HCT116 (cell line): ENCODE results near the gene TOX2. TPM values are rescaled to one million over a fixed set of nuclear protein-coding genes. Genes with fewer than 3 reads are reported as not detected.

Experiments used
- ATAC-seq: fragments of 200-7000 bp; cut with Tn5 transposase; 2 replicates; pipeline ENCODE4 v1.9.1; 2020; ENCODE audit warnings: mild to moderate bottlenecking, moderate library complexity
- BruUV-seq: library from RNA; stranded (reverse); fragments of 400-500 nt; replicated peaks from 2 replicates; lab custom pipeline; 2021; lab: Mats Ljungman, UMichigan
- CTCF ChIA-PET: fragments of 300-600 bp; sonication (Branson Sonifier 250); formaldehyde crosslinking; loops from one replicate; lab custom pipeline; 2021; ENCODE audit warnings: antibody characterized with exemption; lab: Charles Lee
- POLR2A ChIA-PET: fragments of 300-600, 350-600 bp; sonication (Branson Sonifier 250); formaldehyde crosslinking; loops from one replicate; lab custom pipeline; 2021; ENCODE audit warnings: antibody characterized with exemption; lab: Charles Lee
- RAD21 ChIA-PET, 2 experiments: fragments of 300-600 bp; sonication (Branson Sonifier 250); formaldehyde crosslinking; loops; one replicate each; lab custom pipeline; 2023; ENCODE audit warnings: low total read pairs in 2 of 2; ENCODE audit not compliant: uncharacterized antibody in 2 of 2, unreplicated experiment in 2 of 2, low non-redundant PET in 1 of 2; lab: Charles Lee
- DNase-seq: peaks from one replicate; pipeline ENCODE4 v3.0.0-alpha.2; 2010; ENCODE audit warnings: low read depth, low spot score
- H2AFZ ChIP-seq: fragments of 200-600 bp; shearing (Covaris generic), sonication (generic); 2 replicates; pipeline ENCODE4 v1.6.1; 2017; ENCODE audit warnings: low read depth, mixed run types, mixed read lengths, antibody characterized with exemption, low read length; ENCODE audit not compliant: poor library complexity, severe bottlenecking
- H3K27ac ChIP-seq: 2 replicates; pipeline ENCODE4 v1.5.1; 2012; ENCODE audit warnings: low read depth, low read length
- H3K27me3 ChIP-seq: fragments of 200-600 bp; sonication (generic); 2 replicates; pipeline ENCODE4 v1.6.1; 2016; ENCODE audit warnings: mixed run types, low read length, mixed read lengths; ENCODE audit not compliant: insufficient read depth
- H3K36me3 ChIP-seq, 2 experiments: fragments of 200-500 bp in 1 of 2; fragments of 200-600 bp in 1 of 2; sonication (Bioruptor generic) in 1 of 2; sonication (generic) in 1 of 2; 2 replicates each; pipeline versions ENCODE4 v1.5.1 to v1.6.1; 2014 to 2016; ENCODE audit warnings: low read length in 2 of 2, inconsistent platforms in 1 of 2, mixed read lengths in 1 of 2, mixed run types in 1 of 2; ENCODE audit not compliant: insufficient read depth in 2 of 2, control insufficient read depth in 1 of 2
- H3K4me1 ChIP-seq, 2 experiments: fragments of 200-600 bp in 1 of 2; sonication (generic) in 1 of 2; 2 replicates each; pipeline versions ENCODE4 v1.5.1 to v1.6.1; 2012 to 2017; ENCODE audit warnings: low read length in 2 of 2, inconsistent platforms in 1 of 2, mild to moderate bottlenecking in 1 of 2, mixed read lengths in 1 of 2, mixed run types in 1 of 2, moderate library complexity in 1 of 2; ENCODE audit not compliant: insufficient read depth in 2 of 2, control insufficient read depth in 1 of 2
- H3K4me2 ChIP-seq: fragments of 200-600 bp; sonication (generic); 2 replicates; pipeline ENCODE4 v1.6.1; 2017; ENCODE audit warnings: mixed run types, low read length, mixed read lengths
- H3K4me3 ChIP-seq, 2 experiments: fragments of 200-600 bp in 1 of 2; sonication (generic) in 1 of 2; replicated peaks in 1 of 2; 2 replicates each; pipeline ENCODE4 v1.5.1; 2011 to 2016; ENCODE audit warnings: low read length in 2 of 2, control low read depth in 1 of 2, low read depth in 1 of 2, mild to moderate bottlenecking in 1 of 2, mixed read lengths in 1 of 2, mixed run types in 1 of 2
- H3K79me2 ChIP-seq: fragments of 200-600 bp; sonication (generic); 2 replicates; pipeline ENCODE4 v1.6.1; 2017; ENCODE audit warnings: mild to moderate bottlenecking, mixed run types, low read length, moderate library complexity, mixed read lengths; ENCODE audit not compliant: insufficient read depth
- H3K9ac ChIP-seq: fragments of 200-600 bp; sonication (generic); 2 replicates; pipeline ENCODE4 v1.6.1; 2016; ENCODE audit warnings: low read length, mixed read lengths
- H3K9me2 ChIP-seq: fragments of 200-600 bp; sonication (generic), shearing (Covaris generic); 2 replicates; pipeline ENCODE4 v1.6.1; 2017; ENCODE audit warnings: mixed run types, mild to moderate bottlenecking, moderate library complexity; ENCODE audit not compliant: insufficient read depth
- H3K9me3 ChIP-seq, 2 experiments: fragments of 200-500 bp in 1 of 2; fragments of 200-600 bp in 1 of 2; sonication (Bioruptor generic) in 1 of 2; sonication (generic) in 1 of 2; 2 replicates each; pipeline ENCODE4 v1.6.1; 2014 to 2017; ENCODE audit warnings: low read length in 2 of 2, mixed read lengths in 2 of 2, inconsistent platforms in 1 of 2, low read depth in 1 of 2, mild to moderate bottlenecking in 1 of 2, mixed run types in 1 of 2, moderate library complexity in 1 of 2; ENCODE audit not compliant: control insufficient read depth in 1 of 2, insufficient read depth in 1 of 2
- H4K20me1 ChIP-seq: fragments of 200-600 bp; sonication (generic), shearing (Covaris generic); 2 replicates; pipeline ENCODE4 v1.6.1; 2017; ENCODE audit warnings: mixed run types, mild to moderate bottlenecking, moderate library complexity; ENCODE audit not compliant: insufficient read depth
- CBX3 ChIP-seq: IDR thresholded peaks from 2 replicates; pipeline ENCODE4 v1.6.1; 2012; ENCODE audit warnings: low read depth
- EGR1 ChIP-seq: IDR thresholded peaks from 2 replicates; pipeline ENCODE4 v1.6.1; 2012; ENCODE audit warnings: low read depth
- ELF1 ChIP-seq: IDR thresholded peaks from 2 replicates; pipeline ENCODE4 v1.6.1; 2012; ENCODE audit warnings: low read depth, borderline replicate concordance
- EZH2phosphoT487 ChIP-seq: fragments of 200-600 bp; IDR thresholded peaks from 2 replicates; pipeline ENCODE4 v1.6.1; 2018; ENCODE audit warnings: antibody characterized with exemption, borderline replicate concordance
- JUND ChIP-seq: IDR thresholded peaks from 2 replicates; pipeline ENCODE4 v1.6.1; 2012
- POLR2AphosphoS5 ChIP-seq: IDR thresholded peaks from 2 replicates; pipeline ENCODE4 v1.6.1; 2011; ENCODE audit warnings: mild to moderate bottlenecking, low read depth, low read length, moderate library complexity
- RAD21 ChIP-seq: IDR thresholded peaks from 2 replicates; pipeline ENCODE4 v1.6.1; 2012; ENCODE audit warnings: low read depth, mild to moderate bottlenecking
- SRF ChIP-seq: IDR thresholded peaks from 2 replicates; pipeline ENCODE4 v1.6.1; 2012; ENCODE audit warnings: low read depth
- YY1 ChIP-seq: IDR thresholded peaks from 2 replicates; pipeline ENCODE4 v1.6.1; 2011; ENCODE audit warnings: low read length, low read depth, moderate library complexity, mild to moderate bottlenecking; ENCODE audit not compliant: insufficient replicate concordance; ENCODE audit errors: extremely low read depth
- ZFX ChIP-seq: fragments of 450-650 bp; IDR thresholded peaks from 2 replicates; pipeline ENCODE4 v1.6.1; 2017
- ZNF274 ChIP-seq: fragments of 200-500 bp; sonication (Bioruptor generic); IDR thresholded peaks from 2 replicates; pipeline ENCODE4 v1.6.1; 2014; ENCODE audit warnings: mild to moderate bottlenecking, low read depth, low read length, inconsistent platforms
- intact Hi-C: fragments of 100-400 bp; cut with micrococcal nuclease; formaldehyde crosslinking; loops from 2 replicates; pipeline ENCODE4 v1.10.0; 2022
- total RNA-seq: library from RNA; stranded (reverse); gene quantifications from one replicate; pipeline ENCODE4 v1.2.1, GENCODE V29; 2021; ENCODE audit not compliant: unreplicated experiment
- TF ChIP-seq, protein P1 (sequence below): IDR thresholded peaks from 2 replicates; pipeline ENCODE4 v1.6.1; 2011; ENCODE audit warnings: mild to moderate bottlenecking, low read length, moderate library complexity; ENCODE audit not compliant: insufficient replicate concordance; ENCODE audit errors: extremely low read depth
- TF ChIP-seq, protein P2 (sequence below): IDR thresholded peaks from 2 replicates; pipeline ENCODE4 v1.6.1; 2012; ENCODE audit warnings: low read depth

Gene TOX2
- total RNA-seq, 1 experiment from 2014 or later: 39.6 TPM

DNA sequence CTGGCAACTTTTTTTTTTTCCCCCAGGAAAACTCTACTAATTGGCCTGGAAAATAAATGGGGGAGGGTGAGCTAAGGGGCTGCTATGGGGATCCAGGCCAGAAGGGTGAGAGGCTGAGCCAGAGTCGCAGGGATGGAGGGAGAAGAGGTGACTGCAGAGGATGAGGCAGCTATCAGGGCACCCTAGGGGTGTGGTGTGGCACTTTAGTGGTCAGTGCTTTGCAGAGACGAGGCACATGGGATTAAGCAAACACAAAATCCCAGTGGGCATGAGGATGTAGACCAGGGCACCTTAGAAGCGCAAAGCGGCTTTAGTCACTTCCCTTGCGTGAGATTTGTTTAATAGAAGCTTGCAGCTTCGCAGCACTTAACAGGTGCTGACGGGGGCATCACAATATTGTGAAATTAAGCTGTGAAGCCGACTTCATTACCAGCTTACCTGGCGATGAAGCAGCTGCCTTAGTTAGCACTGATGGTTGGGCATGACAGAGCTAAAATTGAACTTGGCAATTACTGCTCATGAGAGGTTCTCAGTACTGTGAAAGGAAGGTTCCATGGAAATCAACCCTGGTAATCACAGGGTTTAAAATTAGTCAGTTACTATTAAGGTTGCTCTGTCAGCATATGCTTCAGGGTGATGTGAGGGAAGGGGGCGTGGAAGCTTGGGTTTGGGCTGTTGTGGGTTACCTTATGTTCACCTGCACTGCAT, 26.0 kb downstream of the TOX2 start:
- ChIA-PET POLR2A (no interaction called here), CTCF (interaction anchor here (1.4 kb wide), 1 partner anchor 11 kb away, joined by 3 read pairs; no protein-coding TSS in a partner anchor)
- peaks cover 56 to 68% of the 10 kb centered on the region in 2 experiments for H3K4me1 ChIP-seq

More for the DNA sequence above, 26.0 kb downstream of the TOX2 start:
- H3K4me3 ChIP-seq: no peak overlapping the region
- H2AFZ ChIP-seq: no peak overlapping the region
- DNase-seq (no peak), ATAC-seq (no peak)
- no peaks in the 10 kb centered on the region for H3K36me3 ChIP-seq
- BruUV-seq: no TSS peak
- peaks cover 18% of the 10 kb centered on the region; the same call in 1 of the 2 replicates for H3K79me2 ChIP-seq
- no peak overlapping the region for H3K9ac ChIP-seq
- H3K9me2 ChIP-seq: no peaks in the 10 kb centered on the region
- no peaks in the 10 kb centered on the region for H3K9me3 ChIP-seq
- intact Hi-C loops: no loop called here
- RAD21 ChIA-PET: no interaction called here
- no peak for TF ChIP-seq EZH2phosphoT487
- TF ChIP-seq RAD21: no peak
- TF ChIP-seq ZFX: no peak
- TF ChIP-seq, protein P1, sequence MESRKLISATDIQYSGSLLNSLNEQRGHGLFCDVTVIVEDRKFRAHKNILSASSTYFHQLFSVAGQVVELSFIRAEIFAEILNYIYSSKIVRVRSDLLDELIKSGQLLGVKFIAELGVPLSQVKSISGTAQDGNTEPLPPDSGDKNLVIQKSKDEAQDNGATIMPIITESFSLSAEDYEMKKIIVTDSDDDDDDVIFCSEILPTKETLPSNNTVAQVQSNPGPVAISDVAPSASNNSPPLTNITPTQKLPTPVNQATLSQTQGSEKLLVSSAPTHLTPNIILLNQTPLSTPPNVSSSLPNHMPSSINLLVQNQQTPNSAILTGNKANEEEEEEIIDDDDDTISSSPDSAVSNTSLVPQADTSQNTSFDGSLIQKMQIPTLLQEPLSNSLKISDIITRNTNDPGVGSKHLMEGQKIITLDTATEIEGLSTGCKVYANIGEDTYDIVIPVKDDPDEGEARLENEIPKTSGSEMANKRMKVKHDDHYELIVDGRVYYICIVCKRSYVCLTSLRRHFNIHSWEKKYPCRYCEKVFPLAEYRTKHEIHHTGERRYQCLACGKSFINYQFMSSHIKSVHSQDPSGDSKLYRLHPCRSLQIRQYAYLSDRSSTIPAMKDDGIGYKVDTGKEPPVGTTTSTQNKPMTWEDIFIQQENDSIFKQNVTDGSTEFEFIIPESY: no peak
- no peak for TF ChIP-seq SRF
- TF ChIP-seq JUND: no peak
- TF ChIP-seq, protein P2, sequence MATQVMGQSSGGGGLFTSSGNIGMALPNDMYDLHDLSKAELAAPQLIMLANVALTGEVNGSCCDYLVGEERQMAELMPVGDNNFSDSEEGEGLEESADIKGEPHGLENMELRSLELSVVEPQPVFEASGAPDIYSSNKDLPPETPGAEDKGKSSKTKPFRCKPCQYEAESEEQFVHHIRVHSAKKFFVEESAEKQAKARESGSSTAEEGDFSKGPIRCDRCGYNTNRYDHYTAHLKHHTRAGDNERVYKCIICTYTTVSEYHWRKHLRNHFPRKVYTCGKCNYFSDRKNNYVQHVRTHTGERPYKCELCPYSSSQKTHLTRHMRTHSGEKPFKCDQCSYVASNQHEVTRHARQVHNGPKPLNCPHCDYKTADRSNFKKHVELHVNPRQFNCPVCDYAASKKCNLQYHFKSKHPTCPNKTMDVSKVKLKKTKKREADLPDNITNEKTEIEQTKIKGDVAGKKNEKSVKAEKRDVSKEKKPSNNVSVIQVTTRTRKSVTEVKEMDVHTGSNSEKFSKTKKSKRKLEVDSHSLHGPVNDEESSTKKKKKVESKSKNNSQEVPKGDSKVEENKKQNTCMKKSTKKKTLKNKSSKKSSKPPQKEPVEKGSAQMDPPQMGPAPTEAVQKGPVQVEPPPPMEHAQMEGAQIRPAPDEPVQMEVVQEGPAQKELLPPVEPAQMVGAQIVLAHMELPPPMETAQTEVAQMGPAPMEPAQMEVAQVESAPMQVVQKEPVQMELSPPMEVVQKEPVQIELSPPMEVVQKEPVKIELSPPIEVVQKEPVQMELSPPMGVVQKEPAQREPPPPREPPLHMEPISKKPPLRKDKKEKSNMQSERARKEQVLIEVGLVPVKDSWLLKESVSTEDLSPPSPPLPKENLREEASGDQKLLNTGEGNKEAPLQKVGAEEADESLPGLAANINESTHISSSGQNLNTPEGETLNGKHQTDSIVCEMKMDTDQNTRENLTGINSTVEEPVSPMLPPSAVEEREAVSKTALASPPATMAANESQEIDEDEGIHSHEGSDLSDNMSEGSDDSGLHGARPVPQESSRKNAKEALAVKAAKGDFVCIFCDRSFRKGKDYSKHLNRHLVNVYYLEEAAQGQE: no peak
- TF ChIP-seq CBX3: no peak
- no peak for TF ChIP-seq ZNF274
- no peak for TF ChIP-seq ELF1
- TF ChIP-seq POLR2AphosphoS5: no peak
- TF ChIP-seq EGR1: no peak
- no peak for TF ChIP-seq YY1
- no peak overlapping the region for H3K4me2 ChIP-seq
- no peaks in the 10 kb centered on the region for H3K27me3 ChIP-seq
- H4K20me1 ChIP-seq: no peaks in the 10 kb centered on the region
- no peak overlapping the region for H3K27ac ChIP-seq
